ENCODE measurements around the gene ACAA2. TPM values are rescaled to one million over a fixed set of nuclear protein-coding genes. Genes with fewer than 3 reads are reported as not detected.
"Not testable (repeated sequence)": the region's sequence is repeated elsewhere in the genome, so short reads cannot be mapped to it uniquely, and the experiment has no call there.

ACAA2 gene
- total and polyA plus RNA-seq, 2 donors = 45.4 to 57.3 TPM

- WGBS = 94% methylated on average over 8 of the region's 8 CpGs
- H3K4me1 ChIP-seq (ENCODE audit: insufficient read depth) = no peaks in the 10 kb centered on the region
- no peak for DNase-seq (ENCODE audit: extremely low spot score)
Measured at GRCh38 chr18:49839012-49839411, 25.7 kb upstream of the ACAA2 start.

GRCh38 chr18:49838381-49838780 is 25.0 kb upstream of the ACAA2 start:
- Histone ChIP-seq H3K36me3 (ENCODE audit: insufficient read depth) (no peaks in the 10 kb centered on the region), H3K4me1 (ENCODE audit: insufficient read depth) (no peaks in the 10 kb centered on the region), H3K4me3 (ENCODE audit: low read depth, low read length) (no peak overlapping the region), H3K27ac (ENCODE audit: low read depth) (no peak overlapping the region)
- no peak for DNase-seq (ENCODE audit: extremely low spot score)
- 95% methylated on average over 4 of the region's 4 CpGs for WGBS

More at GRCh38 chr18:49839012-49839411, 25.7 kb upstream of the ACAA2 start:
- no peak overlapping the region for H3K27ac ChIP-seq (ENCODE audit: low read depth)
- no peak overlapping the region for H3K4me3 ChIP-seq (ENCODE audit: low read depth, low read length)
- H3K36me3 ChIP-seq (ENCODE audit: insufficient read depth) = no peaks in the 10 kb centered on the region

- DNase-seq (ENCODE audit: extremely low spot score) = no peak
- 86% methylated on average over 5 of the region's 5 CpGs for WGBS
- no peak overlapping the region for H3K4me3 ChIP-seq (ENCODE audit: low read depth, low read length)
- no peaks in the 10 kb centered on the region for H3K4me1 ChIP-seq (ENCODE audit: insufficient read depth)
- H3K27ac ChIP-seq (ENCODE audit: low read depth) = no peak overlapping the region
- H3K36me3 ChIP-seq (ENCODE audit: insufficient read depth) = no peaks in the 10 kb centered on the region
Measured at GRCh38 chr18:49837889-49838288, 24.6 kb upstream of the ACAA2 start.

- not testable (repeated sequence) for H3K36me3 ChIP-seq (ENCODE audit: insufficient read depth); H3K27ac ChIP-seq (ENCODE audit: low read depth); DNase-seq (ENCODE audit: extremely low spot score); H3K4me3 ChIP-seq (ENCODE audit: low read depth, low read length); H3K4me1 ChIP-seq (ENCODE audit: insufficient read depth)
- WGBS = 93% methylated on average over 9 of the region's 9 CpGs
Measured at GRCh38 chr18:49837316-49837835, 24.0 kb upstream of the ACAA2 start.

GRCh38 chr18:49835405-49835804 is 22.1 kb upstream of the ACAA2 start:
- no peak for DNase-seq (ENCODE audit: extremely low spot score)
- Histone ChIP-seq H3K4me1 (ENCODE audit: insufficient read depth) (no peaks in the 10 kb centered on the region), H3K27ac (ENCODE audit: low read depth) (no peak overlapping the region), H3K4me3 (ENCODE audit: low read depth, low read length) (no peak overlapping the region), H3K36me3 (ENCODE audit: insufficient read depth) (no peaks in the 10 kb centered on the region)
- WGBS = 72% methylated on average over 2 of the region's 2 CpGs

GRCh38 chr18:49834258-49834657 is 20.9 kb upstream of the ACAA2 start:
- WGBS = 93% methylated on average over 3 of the region's 3 CpGs
- DNase-seq (ENCODE audit: extremely low spot score) = no peak
- no peak overlapping the region for H3K27ac ChIP-seq (ENCODE audit: low read depth)
- H3K4me3 ChIP-seq (ENCODE audit: low read depth, low read length) = no peak overlapping the region
- H3K36me3 ChIP-seq (ENCODE audit: insufficient read depth) = no peaks in the 10 kb centered on the region
- H3K4me1 ChIP-seq (ENCODE audit: insufficient read depth) = no peaks in the 10 kb centered on the region

- Histone ChIP-seq H3K27ac (ENCODE audit: low read depth) (no peak overlapping the region), H3K4me1 (ENCODE audit: insufficient read depth) (no peaks in the 10 kb centered on the region), H3K36me3 (ENCODE audit: insufficient read depth) (no peaks in the 10 kb centered on the region), H3K4me3 (ENCODE audit: low read depth, low read length) (no peak overlapping the region)
- WGBS = 85% methylated on average over 4 of the region's 4 CpGs
- DNase-seq (ENCODE audit: extremely low spot score) = no peak
Measured at GRCh38 chr18:49833814-49834213, 20.5 kb upstream of the ACAA2 start.

- Histone ChIP-seq H3K36me3 (ENCODE audit: insufficient read depth) (no peaks in the 10 kb centered on the region), H3K4me3 (ENCODE audit: low read depth, low read length) (no peak overlapping the region), H3K27ac (ENCODE audit: low read depth) (no peak overlapping the region), H3K4me1 (ENCODE audit: insufficient read depth) (no peaks in the 10 kb centered on the region)
- DNase-seq (ENCODE audit: extremely low spot score) = no peak
- 84% methylated on average over 2 of the region's 2 CpGs for WGBS
Measured at GRCh38 chr18:49832221-49832647, 18.9 kb upstream of the ACAA2 start.

- no peak overlapping the region for H3K27ac ChIP-seq (ENCODE audit: low read depth)
- H3K4me3 ChIP-seq (ENCODE audit: low read depth, low read length) = no peak overlapping the region
- H3K4me1 ChIP-seq (ENCODE audit: insufficient read depth) = no peaks in the 10 kb centered on the region
- H3K36me3 ChIP-seq (ENCODE audit: insufficient read depth) = no peaks in the 10 kb centered on the region
- DNase-seq (ENCODE audit: extremely low spot score) = no peak
- 98% methylated on average over 1 of the region's 1 CpG for WGBS
Measured at GRCh38 chr18:49827996-49828395, 14.7 kb upstream of the ACAA2 start.

- DNase-seq (ENCODE audit: extremely low spot score) = no peak
- 64% methylated on average over 5 of the region's 5 CpGs for WGBS
- no peak overlapping the region for H3K27ac ChIP-seq (ENCODE audit: low read depth)
- H3K4me3 ChIP-seq (ENCODE audit: low read depth, low read length) = no peak overlapping the region
- no peaks in the 10 kb centered on the region for H3K4me1 ChIP-seq (ENCODE audit: insufficient read depth)
- H3K36me3 ChIP-seq (ENCODE audit: insufficient read depth) = no peaks in the 10 kb centered on the region
Measured at GRCh38 chr18:49819823-49820671, 6.7 kb upstream of the ACAA2 start.

- Histone ChIP-seq H3K4me1 (ENCODE audit: insufficient read depth) (no peaks in the 10 kb centered on the region), H3K27ac (ENCODE audit: low read depth) (no peak overlapping the region), H3K4me3 (ENCODE audit: low read depth, low read length) (no peak overlapping the region), H3K36me3 (ENCODE audit: insufficient read depth) (no peaks in the 10 kb centered on the region)
- DNase-seq (ENCODE audit: extremely low spot score) = no peak
- WGBS = 92% methylated on average over 5 of the region's 5 CpGs
Measured at GRCh38 chr18:49819071-49819662, 5.8 kb upstream of the ACAA2 start.

GRCh38 chr18:49817947-49818346 is 4.6 kb upstream of the ACAA2 start:
- H3K4me1 ChIP-seq (ENCODE audit: insufficient read depth) = no peaks in the 10 kb centered on the region
- no peak for DNase-seq (ENCODE audit: extremely low spot score)
- WGBS = 88% methylated on average over 5 of the region's 5 CpGs

GRCh38 chr18:49815927-49816326 is 2.6 kb upstream of the ACAA2 start:
- 92% methylated on average over 4 of the region's 4 CpGs for WGBS
- Histone ChIP-seq H3K27ac (ENCODE audit: low read depth) (no peak overlapping the region), H3K4me1 (ENCODE audit: insufficient read depth) (no peaks in the 10 kb centered on the region), H3K4me3 (ENCODE audit: low read depth, low read length) (no peak overlapping the region), H3K36me3 (ENCODE audit: insufficient read depth) (no peaks in the 10 kb centered on the region)
- DNase-seq (ENCODE audit: extremely low spot score) = no peak

More at GRCh38 chr18:49817947-49818346, 4.6 kb upstream of the ACAA2 start:
- no peak overlapping the region for H3K4me3 ChIP-seq (ENCODE audit: low read depth, low read length)
- H3K27ac ChIP-seq (ENCODE audit: low read depth) = no peak overlapping the region
- no peaks in the 10 kb centered on the region for H3K36me3 ChIP-seq (ENCODE audit: insufficient read depth)

- no peaks in the 10 kb centered on the region for H3K36me3 ChIP-seq (ENCODE audit: insufficient read depth)
- DNase-seq (ENCODE audit: extremely low spot score) = no peak
- no peaks in the 10 kb centered on the region for H3K4me1 ChIP-seq (ENCODE audit: insufficient read depth)
- H3K4me3 ChIP-seq (ENCODE audit: low read depth, low read length) = peak overlapping the region; percentile 66
- H3K27ac ChIP-seq (ENCODE audit: low read depth) = peak overlapping the region; percentile 81
- under 1% methylated on average over 24 of the region's 24 CpGs for WGBS
Measured at GRCh38 chr18:49814147-49814499, 790 bp upstream of the ACAA2 start.
